ENCODE data around the gene ZNF599.

ZNF599 gene

DNA sequence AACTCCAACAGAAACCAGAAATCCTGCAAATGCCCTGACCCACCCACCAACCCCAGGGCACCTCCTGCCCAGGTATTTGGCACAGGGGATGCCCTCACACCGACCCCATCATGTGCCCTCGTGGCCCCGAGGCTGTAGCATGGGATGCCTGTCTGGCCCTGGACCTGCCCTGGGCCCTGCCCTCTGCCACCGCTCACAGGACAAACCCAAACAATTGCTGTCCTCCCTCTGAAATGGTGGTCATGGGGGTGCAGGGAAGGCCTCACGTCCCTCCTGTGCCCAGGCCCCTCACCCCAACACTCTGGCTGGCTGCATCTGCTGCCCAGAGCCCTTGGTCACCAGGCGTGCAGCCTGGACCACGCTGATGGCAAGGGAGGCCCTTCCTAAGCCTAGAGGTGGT is 41.1 kb downstream of the ZNF599 start:
- POLR2A ChIA-PET, result no interaction called here
- CTCF ChIA-PET, result interaction anchor here (2.0 kb wide), 1 partner anchor 39 kb away, joined by 6 read pairs; no protein-coding TSS in a partner anchor

GRCh38 chr19:34731019-34731829 is 41.8 kb downstream of the ZNF599 start:
- no peak for TF ChIP-seq CTCF (IDR thresholded peaks at IDR 0.05; ENCODE audit: control extremely low read depth, extremely low read depth, low read depth, missing control alignments)
- CTCF ChIA-PET, result interaction anchor here (1.2 kb wide), 1 partner anchor 91 kb away, joined by 5 read pairs; no protein-coding TSS in a partner anchor
- POLR2A ChIA-PET, result no interaction called here
- peak; percentile 10 for DNase-seq (ENCODE audit: extremely low spot score)

More for the DNA sequence above, 41.1 kb downstream of the ZNF599 start:
- DNase-seq (ENCODE audit: extremely low spot score), result no peak
- TF ChIP-seq CTCF (IDR thresholded peaks at IDR 0.05; ENCODE audit: control extremely low read depth, extremely low read depth, low read depth, missing control alignments), result no peak

- POLR2A ChIA-PET, result no interaction called here
- no peak for DNase-seq (ENCODE audit: extremely low spot score)
- no peak for TF ChIP-seq CTCF (IDR thresholded peaks at IDR 0.05; ENCODE audit: control extremely low read depth, extremely low read depth, low read depth, missing control alignments)
- CTCF ChIA-PET, result interaction anchor here (1.5 kb wide), 1 partner anchor 28 kb away, joined by 3 read pairs; no protein-coding TSS in a partner anchor
Measured at GRCh38 chr19:34725400-34725799, 47.6 kb downstream of the ZNF599 start.

DNA sequence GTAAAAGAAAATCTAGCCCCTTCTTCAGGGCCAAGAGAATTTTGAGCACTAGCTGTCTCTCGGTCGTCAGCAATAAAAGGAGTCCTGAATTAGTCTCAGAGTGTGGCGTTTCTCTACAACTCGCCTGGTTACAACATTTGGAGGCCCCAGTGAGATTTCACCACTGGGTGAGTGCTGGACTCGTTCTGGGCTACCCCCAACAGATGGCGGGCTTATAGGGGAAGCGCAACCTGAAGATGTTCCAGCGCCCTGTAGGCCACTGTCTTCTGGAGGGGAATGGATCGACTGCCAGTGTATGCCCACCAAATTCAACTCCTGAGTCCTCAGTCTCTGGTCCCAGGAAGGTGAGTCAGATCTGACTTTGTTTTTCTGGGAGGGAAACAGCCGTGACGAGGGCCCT is 50.7 kb downstream of the ZNF599 start:
- ChIA-PET POLR2A (no interaction called here), CTCF (no interaction called here)
- no peak for DNase-seq (ENCODE audit: extremely low spot score)
- TF ChIP-seq CTCF (IDR thresholded peaks at IDR 0.05; ENCODE audit: control extremely low read depth, extremely low read depth, low read depth, missing control alignments), result no peak

GRCh38 chr19:34715357-34715756 is 57.7 kb downstream of the ZNF599 start:
- ChIA-PET CTCF (interaction anchor here (1.1 to 1.4 kb wide), 2 partner anchors 12 to 76 kb away, joined by 3 to 9 read pairs; no protein-coding TSS in a partner anchor), POLR2A (no interaction called here)
- DNase-seq (ENCODE audit: extremely low spot score), result no peak
- TF ChIP-seq CTCF (IDR thresholded peaks at IDR 0.05; ENCODE audit: control extremely low read depth, extremely low read depth, low read depth, missing control alignments), result no peak

DNA sequence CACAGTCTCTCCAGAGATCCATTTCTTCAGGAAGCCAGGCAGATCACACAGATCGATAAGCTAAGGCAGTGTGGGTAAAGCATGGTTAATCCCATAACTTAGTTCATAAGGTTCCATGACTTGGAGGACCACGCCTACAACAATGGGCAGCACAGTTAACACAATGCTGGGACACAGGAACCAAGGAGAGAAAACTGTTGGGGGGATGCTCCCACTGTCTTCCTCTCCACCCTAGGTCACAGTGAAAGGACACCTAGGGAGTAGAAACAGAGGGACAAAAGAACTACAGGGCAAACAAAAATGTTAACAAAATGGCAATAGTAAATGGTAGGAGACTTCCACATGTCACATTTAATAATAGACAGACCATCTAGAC is 59.8 kb downstream of the ZNF599 start:
- ChIA-PET CTCF (interaction anchor here (0.6 to 6.0 kb wide), 7 partner anchors 8 to 935 kb away, joined by 3 to 54 read pairs (median 5); no protein-coding TSS in a partner anchor), POLR2A (no interaction called here)
- no peak for DNase-seq (ENCODE audit: extremely low spot score)
- TF ChIP-seq CTCF (IDR thresholded peaks at IDR 0.05; ENCODE audit: control extremely low read depth, extremely low read depth, low read depth, missing control alignments), result no peak
